HepG2 (cell line): ENCODE measurements around the gene TMEM134. TPM values are rescaled to one million over a fixed set of nuclear protein-coding genes. Genes with fewer than 3 reads are reported as not detected.

Experiments
- AHR ChIP-seq: IDR thresholded peaks from 2 replicates; pipeline ENCODE4 v1.6.1; 2018; ENCODE audit warnings: missing genetic modification reagents, missing compliant biosample characterization
- ARID2 ChIP-seq: sonication (generic); formaldehyde crosslinking; IDR thresholded peaks from 2 replicates; pipeline ENCODE4 v1.8.1; 2022; ENCODE audit warnings: mild to moderate bottlenecking, missing genetic modification reagents, borderline replicate concordance
- ATF3 ChIP-seq: sonication (generic); formaldehyde crosslinking; IDR thresholded peaks from 2 replicates; pipeline ENCODE4 v1.4.0; 2020; ENCODE audit warnings: missing genetic modification reagents
- ETV5 ChIP-seq: IDR thresholded peaks from 2 replicates; pipeline ENCODE4 v1.6.1; 2018; ENCODE audit warnings: missing biosample characterization, missing genetic modification reagents, inconsistent platforms, borderline replicate concordance
- ETV6 ChIP-seq: sonication (generic); formaldehyde crosslinking; conservative IDR thresholded peaks from 2 replicates; pipeline ENCODE4 v1.4.0; 2020; ENCODE audit warnings: missing genetic modification reagents
- HNRNPH1 ChIP-seq: fragments of 200-400 bp; formaldehyde crosslinking; optimal IDR thresholded peaks from 2 replicates; pipeline ENCODE3; 2017; ENCODE audit warnings: mild to moderate bottlenecking, low read depth, low read length
- HOXA9 ChIP-seq: sonication (generic); formaldehyde crosslinking; IDR thresholded peaks from 2 replicates; pipeline ENCODE4 v1.8.1; 2022; ENCODE audit warnings: missing genetic modification reagents, mild to moderate bottlenecking, moderate library complexity, borderline replicate concordance
- ISL2 ChIP-seq: sonication (generic); formaldehyde crosslinking; IDR thresholded peaks from 2 replicates; pipeline ENCODE4 v1.5.0; 2020; ENCODE audit warnings: missing genetic modification reagents
- MAF1 ChIP-seq: sonication (generic); formaldehyde crosslinking; IDR thresholded peaks from 2 replicates; pipeline ENCODE4 v1.5.0; 2020; ENCODE audit warnings: missing genetic modification reagents, borderline replicate concordance
- MLX ChIP-seq: IDR thresholded peaks from 2 replicates; pipeline ENCODE4 v1.6.1; 2016
- MXI1 ChIP-seq: IDR thresholded peaks from 3 replicates; pipeline ENCODE4 v1.6.1; 2012; ENCODE audit warnings: low read depth, low read length, inconsistent platforms, borderline replicate concordance
- MYNN ChIP-seq: sonication (generic); formaldehyde crosslinking; IDR thresholded peaks from 2 replicates; pipeline ENCODE4 v1.4.0; 2020; ENCODE audit warnings: mild to moderate bottlenecking, low read depth, missing genetic modification reagents
- NKX3-1 ChIP-seq: sonication (generic); formaldehyde crosslinking; IDR thresholded peaks from 2 replicates; pipeline ENCODE4 v1.5.0; 2020; ENCODE audit warnings: missing genetic modification reagents
- RAD21 ChIP-seq: fragments of 450-650 bp; formaldehyde crosslinking; IDR thresholded peaks from 2 replicates; pipeline ENCODE4 v1.5.0; 2020; ENCODE audit warnings: mild to moderate bottlenecking
- SATB2 ChIP-seq: sonication (generic); formaldehyde crosslinking; IDR thresholded peaks from 2 replicates; pipeline ENCODE4 v1.5.0; 2020; ENCODE audit warnings: missing genetic modification reagents
- ZNF230 ChIP-seq: sonication (generic); formaldehyde crosslinking; IDR thresholded peaks from 2 replicates; pipeline ENCODE4 v1.4.0; 2020; ENCODE audit warnings: mild to moderate bottlenecking, missing genetic modification reagents
- ZNF281 ChIP-seq: sonication (generic); formaldehyde crosslinking; IDR thresholded peaks from 2 replicates; pipeline ENCODE4 v1.4.0; 2020; ENCODE audit warnings: missing genetic modification reagents, borderline replicate concordance
- ZNF460 ChIP-seq: sonication (generic); formaldehyde crosslinking; IDR thresholded peaks from 2 replicates; pipeline ENCODE4 v1.5.1; 2020; ENCODE audit warnings: missing genetic modification reagents, mild to moderate bottlenecking, borderline replicate concordance
- ZNF530 ChIP-seq: sonication (generic); formaldehyde crosslinking; IDR thresholded peaks from 2 replicates; pipeline ENCODE4 v1.5.0; 2020; ENCODE audit warnings: low read depth, mild to moderate bottlenecking, missing genetic modification reagents
- ZNF629 ChIP-seq: sonication (generic); formaldehyde crosslinking; conservative IDR thresholded peaks from 2 replicates; pipeline ENCODE4 v1.5.0; 2020; ENCODE audit warnings: missing genetic modification reagents
- ZNF687 ChIP-seq: sonication (generic); formaldehyde crosslinking; IDR thresholded peaks from 2 replicates; pipeline ENCODE4 v1.5.1; 2020; ENCODE audit warnings: mild to moderate bottlenecking, missing genetic modification reagents, moderate library complexity
- ZNF850 ChIP-seq: sonication (generic); formaldehyde crosslinking; conservative IDR thresholded peaks from 2 replicates; pipeline ENCODE4 v1.9.0; 2021; ENCODE audit warnings: mild to moderate bottlenecking, missing genetic modification reagents
- ZZZ3 ChIP-seq: sonication (generic); formaldehyde crosslinking; IDR thresholded peaks from 2 replicates; pipeline ENCODE4 v1.4.0; 2020; ENCODE audit warnings: missing genetic modification reagents, mild to moderate bottlenecking, borderline replicate concordance
- polyA plus RNA-seq, 8 experiments: library from polyadenylated mRNA; depleted of rRNA in 3 of 8; stranded (reverse) in 7 of 8; unstranded in 1 of 8; fragments of >200 nt; fragmentation: Illumina TruSeq in 4 of 8; extraction: Trizol in 4 of 8; gene quantifications; 2 replicates each; pipeline versions ENCODE4 v1.2.1 to v1.2.3, GENCODE V29; 2011 to 2016; ENCODE audit warnings: low read depth in 4 of 8, missing spikeins in 1 of 8, mixed read lengths in 1 of 8; ENCODE audit not compliant: insufficient read depth in 1 of 8
- total RNA-seq, 5 experiments: library from RNA; depleted of rRNA; stranded (reverse); fragments of >200 nt; fragmentation: Illumina TruSeq; extraction: Trizol; gene quantifications; 2 replicates each; pipeline ENCODE4 v1.2.3, GENCODE V29; 2016; ENCODE audit warnings: low read depth in 1 of 5

Gene TMEM134
- total and polyA plus RNA-seq, 2 of the 13 experiments (the other 11 are each of a cell fraction or from before 2014, with no cell fraction given), result 6.9 to 26.9 TPM

- TF ChIP-seq ZNF281 (CRISPR knock-in tag) (no peak), MAF1 (CRISPR knock-in tag) (no peak), ZNF850 (CRISPR knock-in tag) (0 out of 2 replicates have a peak, but pooled peaks have one; percentile 21), ZNF629 (CRISPR knock-in tag) (0 out of 2 replicates have a peak, but pooled peaks have one; percentile 15), MYNN (no peak), HNRNPH1 (no peak), HOXA9 (CRISPR knock-in tag) (peak; percentile 35; the same call in 1 of the 2 replicates), ZZZ3 (CRISPR knock-in tag) (no peak), SATB2 (no peak), MLX (no peak), RAD21 (CRISPR knock-in tag) (peak; percentile 95), ZNF230 (CRISPR knock-in tag) (no peak), ETV5 (CRISPR knock-in tag) (no peak; the same call in 1 of the 2 replicates), MXI1 (no peak; the same call in 2 of the 3 replicates), ISL2 (0 out of 2 replicates have a peak, but pooled peaks have one; percentile 18), ATF3 (CRISPR knock-in tag) (no peak), ETV6 (CRISPR knock-in tag) (no peak; the same call in 1 of the 2 replicates), NKX3-1 (CRISPR knock-in tag) (no peak), AHR (no peak), ARID2 (CRISPR knock-in tag) (no peak), ZNF460 (no peak), ZNF530 (CRISPR knock-in tag) (no peak), ZNF687 (peak; percentile 85)
Observed at GRCh38 chr11:67505605-67506396, 36.8 kb upstream of the TMEM134 start (continued).
